Right lobe of liver (tissue), 4 donors: ENCODE data around the gene TWIST2.

Experiments
- POLR2A ChIP-seq: fragments of 450-650 bp; IDR thresholded peaks from one replicate; pipeline ENCODE4 v1.6.1; 2017; ENCODE audit warnings: antibody characterized with exemption, mild to moderate bottlenecking
- TF ChIP-seq, protein P1 (sequence below), 4 donors: fragments of 200-600 bp in 3 of 4; fragments of 450-650 bp in 1 of 4; IDR thresholded peaks; one replicate each; pipeline versions ENCODE4 v1.5.1 to v1.8.0; 2016 to 2022; ENCODE audit warnings: antibody characterized with exemption in 4 of 4, mild to moderate bottlenecking in 2 of 4
- donor health status: DM: no; HTN: no; CAD: no.
- donor health status: DM: no; HTN: no; CAD: no.
- donor health status: DM: no; HTN: yes; CAD: no.

GRCh38 chr2:238870261-238870660 lies 22.4 kb downstream of the TWIST2 start:
- TF ChIP-seq, protein P1, sequence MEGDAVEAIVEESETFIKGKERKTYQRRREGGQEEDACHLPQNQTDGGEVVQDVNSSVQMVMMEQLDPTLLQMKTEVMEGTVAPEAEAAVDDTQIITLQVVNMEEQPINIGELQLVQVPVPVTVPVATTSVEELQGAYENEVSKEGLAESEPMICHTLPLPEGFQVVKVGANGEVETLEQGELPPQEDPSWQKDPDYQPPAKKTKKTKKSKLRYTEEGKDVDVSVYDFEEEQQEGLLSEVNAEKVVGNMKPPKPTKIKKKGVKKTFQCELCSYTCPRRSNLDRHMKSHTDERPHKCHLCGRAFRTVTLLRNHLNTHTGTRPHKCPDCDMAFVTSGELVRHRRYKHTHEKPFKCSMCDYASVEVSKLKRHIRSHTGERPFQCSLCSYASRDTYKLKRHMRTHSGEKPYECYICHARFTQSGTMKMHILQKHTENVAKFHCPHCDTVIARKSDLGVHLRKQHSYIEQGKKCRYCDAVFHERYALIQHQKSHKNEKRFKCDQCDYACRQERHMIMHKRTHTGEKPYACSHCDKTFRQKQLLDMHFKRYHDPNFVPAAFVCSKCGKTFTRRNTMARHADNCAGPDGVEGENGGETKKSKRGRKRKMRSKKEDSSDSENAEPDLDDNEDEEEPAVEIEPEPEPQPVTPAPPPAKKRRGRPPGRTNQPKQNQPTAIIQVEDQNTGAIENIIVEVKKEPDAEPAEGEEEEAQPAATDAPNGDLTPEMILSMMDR (IDR thresholded peaks at IDR 0.05): no peak
- TF ChIP-seq POLR2A: no peak
